ENCODE results near the gene ADAMTS2.

- TF ChIP-seq CTCF (conservative IDR thresholded peaks at IDR 0.05 in 1 of 2, IDR thresholded peaks at IDR 0.05 in 1 of 2; ENCODE audit: low read depth in 1 of 2, low read length in 2 of 2) (no peak), EZH2 (IDR thresholded peaks at IDR 0.05; ENCODE audit: low read length, missing control alignments) (no peak)
Observed at GRCh38 chr5:179330186-179330900, 14.9 kb downstream of the ADAMTS2 start.
